HCT116 (cell line): ENCODE measurements around the gene COQ8B. TPM values are rescaled to one million over a fixed set of nuclear protein-coding genes. Genes with fewer than 3 reads are reported as not detected.

Experiments used
- ATAC-seq: fragments of 200-7000 bp; cut with Tn5 transposase; 2 replicates; pipeline ENCODE4 v1.9.1; 2020; ENCODE audit warnings: mild to moderate bottlenecking, moderate library complexity
- BruUV-seq: library from RNA; stranded (reverse); fragments of 400-500 nt; replicated peaks from 2 replicates; lab custom pipeline; 2021; lab: Mats Ljungman, UMichigan
- CTCF ChIA-PET: fragments of 300-600 bp; sonication (Branson Sonifier 250); formaldehyde crosslinking; loops from one replicate; lab custom pipeline; 2021; ENCODE audit warnings: antibody characterized with exemption; lab: Charles Lee
- POLR2A ChIA-PET: fragments of 300-600, 350-600 bp; sonication (Branson Sonifier 250); formaldehyde crosslinking; loops from one replicate; lab custom pipeline; 2021; ENCODE audit warnings: antibody characterized with exemption; lab: Charles Lee
- RAD21 ChIA-PET, 2 experiments: fragments of 300-600 bp; sonication (Branson Sonifier 250); formaldehyde crosslinking; loops; one replicate each; lab custom pipeline; 2023; ENCODE audit warnings: low total read pairs in 2 of 2; ENCODE audit not compliant: uncharacterized antibody in 2 of 2, unreplicated experiment in 2 of 2, low non-redundant PET in 1 of 2; lab: Charles Lee
- DNase-seq: peaks from one replicate; pipeline ENCODE4 v3.0.0-alpha.2; 2010; ENCODE audit warnings: low read depth, low spot score
- H2AFZ ChIP-seq: fragments of 200-600 bp; shearing (Covaris generic), sonication (generic); 2 replicates; pipeline ENCODE4 v1.6.1; 2017; ENCODE audit warnings: low read depth, mixed run types, mixed read lengths, antibody characterized with exemption, low read length; ENCODE audit not compliant: poor library complexity, severe bottlenecking
- H3K27ac ChIP-seq: 2 replicates; pipeline ENCODE4 v1.5.1; 2012; ENCODE audit warnings: low read depth, low read length
- H3K27me3 ChIP-seq: fragments of 200-600 bp; sonication (generic); 2 replicates; pipeline ENCODE4 v1.6.1; 2016; ENCODE audit warnings: mixed run types, low read length, mixed read lengths; ENCODE audit not compliant: insufficient read depth
- H3K36me3 ChIP-seq, 2 experiments: fragments of 200-500 bp in 1 of 2; fragments of 200-600 bp in 1 of 2; sonication (Bioruptor generic) in 1 of 2; sonication (generic) in 1 of 2; 2 replicates each; pipeline versions ENCODE4 v1.5.1 to v1.6.1; 2014 to 2016; ENCODE audit warnings: low read length in 2 of 2, inconsistent platforms in 1 of 2, mixed read lengths in 1 of 2, mixed run types in 1 of 2; ENCODE audit not compliant: insufficient read depth in 2 of 2, control insufficient read depth in 1 of 2
- H3K4me1 ChIP-seq, 2 experiments: fragments of 200-600 bp in 1 of 2; sonication (generic) in 1 of 2; 2 replicates each; pipeline versions ENCODE4 v1.5.1 to v1.6.1; 2012 to 2017; ENCODE audit warnings: low read length in 2 of 2, inconsistent platforms in 1 of 2, mild to moderate bottlenecking in 1 of 2, mixed read lengths in 1 of 2, mixed run types in 1 of 2, moderate library complexity in 1 of 2; ENCODE audit not compliant: insufficient read depth in 2 of 2, control insufficient read depth in 1 of 2
- H3K4me2 ChIP-seq: fragments of 200-600 bp; sonication (generic); 2 replicates; pipeline ENCODE4 v1.6.1; 2017; ENCODE audit warnings: mixed run types, low read length, mixed read lengths
- H3K4me3 ChIP-seq, 2 experiments: fragments of 200-600 bp in 1 of 2; sonication (generic) in 1 of 2; replicated peaks in 1 of 2; 2 replicates each; pipeline ENCODE4 v1.5.1; 2011 to 2016; ENCODE audit warnings: low read length in 2 of 2, control low read depth in 1 of 2, low read depth in 1 of 2, mild to moderate bottlenecking in 1 of 2, mixed read lengths in 1 of 2, mixed run types in 1 of 2
- H3K79me2 ChIP-seq: fragments of 200-600 bp; sonication (generic); 2 replicates; pipeline ENCODE4 v1.6.1; 2017; ENCODE audit warnings: mild to moderate bottlenecking, mixed run types, low read length, moderate library complexity, mixed read lengths; ENCODE audit not compliant: insufficient read depth
- H3K9ac ChIP-seq: fragments of 200-600 bp; sonication (generic); 2 replicates; pipeline ENCODE4 v1.6.1; 2016; ENCODE audit warnings: low read length, mixed read lengths
- H3K9me2 ChIP-seq: fragments of 200-600 bp; sonication (generic), shearing (Covaris generic); 2 replicates; pipeline ENCODE4 v1.6.1; 2017; ENCODE audit warnings: mixed run types, mild to moderate bottlenecking, moderate library complexity; ENCODE audit not compliant: insufficient read depth
- H3K9me3 ChIP-seq, 2 experiments: fragments of 200-500 bp in 1 of 2; fragments of 200-600 bp in 1 of 2; sonication (Bioruptor generic) in 1 of 2; sonication (generic) in 1 of 2; 2 replicates each; pipeline ENCODE4 v1.6.1; 2014 to 2017; ENCODE audit warnings: low read length in 2 of 2, mixed read lengths in 2 of 2, inconsistent platforms in 1 of 2, low read depth in 1 of 2, mild to moderate bottlenecking in 1 of 2, mixed run types in 1 of 2, moderate library complexity in 1 of 2; ENCODE audit not compliant: control insufficient read depth in 1 of 2, insufficient read depth in 1 of 2
- H4K20me1 ChIP-seq: fragments of 200-600 bp; sonication (generic), shearing (Covaris generic); 2 replicates; pipeline ENCODE4 v1.6.1; 2017; ENCODE audit warnings: mixed run types, mild to moderate bottlenecking, moderate library complexity; ENCODE audit not compliant: insufficient read depth
- EGR1 ChIP-seq: IDR thresholded peaks from 2 replicates; pipeline ENCODE4 v1.6.1; 2012; ENCODE audit warnings: low read depth
- ELF1 ChIP-seq: IDR thresholded peaks from 2 replicates; pipeline ENCODE4 v1.6.1; 2012; ENCODE audit warnings: low read depth, borderline replicate concordance
- EZH2 ChIP-seq: fragments of 200-600 bp; sonication (generic); IDR thresholded peaks from 2 replicates; pipeline ENCODE4 v1.6.1; 2017; ENCODE audit warnings: antibody characterized with exemption, mixed run types
- POLR2A ChIP-seq: IDR thresholded peaks from 2 replicates; pipeline ENCODE4 v1.7.0; 2011; ENCODE audit warnings: borderline replicate concordance; ENCODE audit not compliant: insufficient read depth, insufficient read length; ENCODE audit errors: extremely low read depth
- POLR2AphosphoS5 ChIP-seq: IDR thresholded peaks from 2 replicates; pipeline ENCODE4 v1.6.1; 2011; ENCODE audit warnings: mild to moderate bottlenecking, low read depth, low read length, moderate library complexity
- RAD21 ChIP-seq: IDR thresholded peaks from 2 replicates; pipeline ENCODE4 v1.6.1; 2012; ENCODE audit warnings: low read depth, mild to moderate bottlenecking
- SIN3A ChIP-seq: IDR thresholded peaks from 2 replicates; pipeline ENCODE4 v1.6.1; 2012; ENCODE audit warnings: low read depth
- SP1 ChIP-seq: IDR thresholded peaks from 2 replicates; pipeline ENCODE4 v1.6.1; 2012; ENCODE audit warnings: low read depth
- SRF ChIP-seq: IDR thresholded peaks from 2 replicates; pipeline ENCODE4 v1.6.1; 2012; ENCODE audit warnings: low read depth
- TCF7L2 ChIP-seq: IDR thresholded peaks from 2 replicates; pipeline ENCODE4 v1.7.0; 2011; ENCODE audit warnings: borderline replicate concordance, inconsistent platforms; ENCODE audit not compliant: insufficient read depth, insufficient read length; ENCODE audit errors: extremely low read depth
- YY1 ChIP-seq: IDR thresholded peaks from 2 replicates; pipeline ENCODE4 v1.6.1; 2011; ENCODE audit warnings: low read length, low read depth, moderate library complexity, mild to moderate bottlenecking; ENCODE audit not compliant: insufficient replicate concordance; ENCODE audit errors: extremely low read depth
- ZBTB33 ChIP-seq: IDR thresholded peaks from 2 replicates; pipeline ENCODE4 v1.6.1; 2011; ENCODE audit warnings: mild to moderate bottlenecking, low read length, moderate library complexity; ENCODE audit not compliant: insufficient replicate concordance; ENCODE audit errors: extremely low read depth
- ZFX ChIP-seq: fragments of 450-650 bp; IDR thresholded peaks from 2 replicates; pipeline ENCODE4 v1.6.1; 2017
- ZNF274 ChIP-seq: fragments of 200-500 bp; sonication (Bioruptor generic); IDR thresholded peaks from 2 replicates; pipeline ENCODE4 v1.6.1; 2014; ENCODE audit warnings: mild to moderate bottlenecking, low read depth, low read length, inconsistent platforms
- intact Hi-C: fragments of 100-400 bp; cut with micrococcal nuclease; formaldehyde crosslinking; loops from 2 replicates; pipeline ENCODE4 v1.10.0; 2022
- total RNA-seq: library from RNA; stranded (reverse); gene quantifications from one replicate; pipeline ENCODE4 v1.2.1, GENCODE V29; 2021; ENCODE audit not compliant: unreplicated experiment
- TF ChIP-seq, protein P1 (sequence below): IDR thresholded peaks from 2 replicates; pipeline ENCODE4 v1.6.1; 2012; ENCODE audit warnings: low read depth
- TF ChIP-seq, protein P2 (sequence below), 3 experiments: fragments of 200-600 bp in 1 of 3; sonication (generic) in 1 of 3; IDR thresholded peaks in 2 of 3; conservative IDR thresholded peaks in 1 of 3; 2 replicates each; pipeline ENCODE4 v1.5.1; 2012 to 2017; ENCODE audit warnings: low read depth in 2 of 3, low read length in 2 of 3, antibody characterized with exemption in 1 of 3, borderline replicate concordance in 1 of 3, control low read depth in 1 of 3, mild to moderate bottlenecking in 1 of 3, mixed read lengths in 1 of 3, mixed run types in 1 of 3, moderate library complexity in 1 of 3; ENCODE audit not compliant: insufficient read depth in 1 of 3
- TF ChIP-seq, protein P3 (sequence below): IDR thresholded peaks from 2 replicates; pipeline ENCODE4 v1.6.1; 2012

The COQ8B gene
- total RNA-seq, 1 experiment from 2014 or later, result 47.1 TPM

GRCh38 chr19:40759352-40759751, 42.7 kb upstream of the COQ8B start:
- Histone ChIP-seq H3K27me3 (no peaks in the 10 kb centered on the region), H3K4me2 (no peak overlapping the region), H3K79me2 (peaks cover 96% of the 10 kb centered on the region), H3K9me3 (no peaks in the 10 kb centered on the region), H3K9ac (no peak overlapping the region), H4K20me1 (0 out of 2 replicates have a peak, but pooled peaks cover 3% of the 10 kb centered on the region), H3K4me1 (peaks cover 0 to 6% of the 10 kb centered on the region in 2 experiments; a peak in 3 of 4 replicates), H2AFZ (no peak overlapping the region), H3K36me3 (peaks cover 74 to 90% of the 10 kb centered on the region in 2 experiments), H3K9me2 (no peaks in the 10 kb centered on the region), H3K4me3 (no peak overlapping the region), H3K27ac (no peak overlapping the region)
- no TSS peak for BruUV-seq
- ATAC-seq (no peak), DNase-seq (no peak)
- TF ChIP-seq ELF1 (no peak), YY1 (no peak), ZBTB33 (no peak), POLR2AphosphoS5 (no peak), EGR1 (no peak), RAD21 (no peak), SRF (no peak), TCF7L2 (no peak), ZFX (no peak), POLR2A (no peak), EZH2 (no peak), SP1 (no peak), ZNF274 (no peak), SIN3A (no peak)
- TF ChIP-seq, protein P1, sequence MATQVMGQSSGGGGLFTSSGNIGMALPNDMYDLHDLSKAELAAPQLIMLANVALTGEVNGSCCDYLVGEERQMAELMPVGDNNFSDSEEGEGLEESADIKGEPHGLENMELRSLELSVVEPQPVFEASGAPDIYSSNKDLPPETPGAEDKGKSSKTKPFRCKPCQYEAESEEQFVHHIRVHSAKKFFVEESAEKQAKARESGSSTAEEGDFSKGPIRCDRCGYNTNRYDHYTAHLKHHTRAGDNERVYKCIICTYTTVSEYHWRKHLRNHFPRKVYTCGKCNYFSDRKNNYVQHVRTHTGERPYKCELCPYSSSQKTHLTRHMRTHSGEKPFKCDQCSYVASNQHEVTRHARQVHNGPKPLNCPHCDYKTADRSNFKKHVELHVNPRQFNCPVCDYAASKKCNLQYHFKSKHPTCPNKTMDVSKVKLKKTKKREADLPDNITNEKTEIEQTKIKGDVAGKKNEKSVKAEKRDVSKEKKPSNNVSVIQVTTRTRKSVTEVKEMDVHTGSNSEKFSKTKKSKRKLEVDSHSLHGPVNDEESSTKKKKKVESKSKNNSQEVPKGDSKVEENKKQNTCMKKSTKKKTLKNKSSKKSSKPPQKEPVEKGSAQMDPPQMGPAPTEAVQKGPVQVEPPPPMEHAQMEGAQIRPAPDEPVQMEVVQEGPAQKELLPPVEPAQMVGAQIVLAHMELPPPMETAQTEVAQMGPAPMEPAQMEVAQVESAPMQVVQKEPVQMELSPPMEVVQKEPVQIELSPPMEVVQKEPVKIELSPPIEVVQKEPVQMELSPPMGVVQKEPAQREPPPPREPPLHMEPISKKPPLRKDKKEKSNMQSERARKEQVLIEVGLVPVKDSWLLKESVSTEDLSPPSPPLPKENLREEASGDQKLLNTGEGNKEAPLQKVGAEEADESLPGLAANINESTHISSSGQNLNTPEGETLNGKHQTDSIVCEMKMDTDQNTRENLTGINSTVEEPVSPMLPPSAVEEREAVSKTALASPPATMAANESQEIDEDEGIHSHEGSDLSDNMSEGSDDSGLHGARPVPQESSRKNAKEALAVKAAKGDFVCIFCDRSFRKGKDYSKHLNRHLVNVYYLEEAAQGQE, result no peak
- TF ChIP-seq, protein P2, sequence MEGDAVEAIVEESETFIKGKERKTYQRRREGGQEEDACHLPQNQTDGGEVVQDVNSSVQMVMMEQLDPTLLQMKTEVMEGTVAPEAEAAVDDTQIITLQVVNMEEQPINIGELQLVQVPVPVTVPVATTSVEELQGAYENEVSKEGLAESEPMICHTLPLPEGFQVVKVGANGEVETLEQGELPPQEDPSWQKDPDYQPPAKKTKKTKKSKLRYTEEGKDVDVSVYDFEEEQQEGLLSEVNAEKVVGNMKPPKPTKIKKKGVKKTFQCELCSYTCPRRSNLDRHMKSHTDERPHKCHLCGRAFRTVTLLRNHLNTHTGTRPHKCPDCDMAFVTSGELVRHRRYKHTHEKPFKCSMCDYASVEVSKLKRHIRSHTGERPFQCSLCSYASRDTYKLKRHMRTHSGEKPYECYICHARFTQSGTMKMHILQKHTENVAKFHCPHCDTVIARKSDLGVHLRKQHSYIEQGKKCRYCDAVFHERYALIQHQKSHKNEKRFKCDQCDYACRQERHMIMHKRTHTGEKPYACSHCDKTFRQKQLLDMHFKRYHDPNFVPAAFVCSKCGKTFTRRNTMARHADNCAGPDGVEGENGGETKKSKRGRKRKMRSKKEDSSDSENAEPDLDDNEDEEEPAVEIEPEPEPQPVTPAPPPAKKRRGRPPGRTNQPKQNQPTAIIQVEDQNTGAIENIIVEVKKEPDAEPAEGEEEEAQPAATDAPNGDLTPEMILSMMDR (IDR thresholded peaks at IDR 0.05 in 2 of 3, conservative IDR thresholded peaks at IDR 0.05 in 1 of 3; ENCODE audit: borderline replicate concordance in 1 of 3, insufficient read depth in 1 of 3, low read depth in 2 of 3, low read length in 2 of 3), result no peak
- TF ChIP-seq, protein P3, sequence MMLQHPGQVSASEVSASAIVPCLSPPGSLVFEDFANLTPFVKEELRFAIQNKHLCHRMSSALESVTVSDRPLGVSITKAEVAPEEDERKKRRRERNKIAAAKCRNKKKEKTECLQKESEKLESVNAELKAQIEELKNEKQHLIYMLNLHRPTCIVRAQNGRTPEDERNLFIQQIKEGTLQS, result no peak
- RAD21 ChIA-PET, result no interaction called here
- POLR2A ChIA-PET, result interaction anchor here (1.2 kb wide), 1 partner anchor 9 kb away, joined by 3 read pairs; the partner anchor contains the start of genes ACTMAP and SNRPA
- intact Hi-C loops, result no loop called here
- CTCF ChIA-PET, result no interaction called here
